HG02870 (cell line): ENCODE measurements around the gene PPRC1.

Experiments used
- ATAC-seq: cut with Tn5 transposase; IDR thresholded peaks from one replicate; pipeline ENCODE4 v1.9.1; 2021; ENCODE audit warnings: mild to moderate bottlenecking, moderate library complexity; ENCODE audit not compliant: unreplicated experiment

PPRC1 gene

GRCh38 chr10:102132563-102133372, at the start of gene PPRC1:
PPRC1 (plus strand) TSS chr10:102133040; CDS start chr10:102133069, 29 bp downstream.
- ATAC-seq = peak; percentile 89

GRCh38 chr10:102083541-102083940, 49.3 kb upstream of the PPRC1 start:
- no peak for ATAC-seq

GRCh38 chr10:102085336-102085735, 47.5 kb upstream of the PPRC1 start:
- no peak for ATAC-seq

- no peak for ATAC-seq
These were observed 46.6 kb upstream of the PPRC1 start for GRCh38 chr10:102086196-102086595.

- ATAC-seq = no peak
These were observed 42.1 kb upstream of the PPRC1 start for GRCh38 chr10:102090772-102091171.

GRCh38 chr10:102096449-102096848, 36.4 kb upstream of the PPRC1 start:
- no peak for ATAC-seq

- no peak for ATAC-seq
These were observed 31.7 kb upstream of the PPRC1 start for GRCh38 chr10:102101152-102101551.

- no peak for ATAC-seq
These were observed 30.4 kb upstream of the PPRC1 start for GRCh38 chr10:102102421-102102820.

- ATAC-seq = no peak
These were observed 25.8 kb upstream of the PPRC1 start for GRCh38 chr10:102106998-102107397.

- no peak for ATAC-seq
These were observed 23.4 kb upstream of the PPRC1 start for GRCh38 chr10:102109166-102110116.

GRCh38 chr10:102111276-102111675, 21.6 kb upstream of the PPRC1 start:
- ATAC-seq = no peak

GRCh38 chr10:102112210-102112817, 20.5 kb upstream of the PPRC1 start:
- ATAC-seq = no peak

- ATAC-seq = no peak
These were observed 19.4 kb upstream of the PPRC1 start for GRCh38 chr10:102113261-102113955.

- ATAC-seq = peak; percentile 27
These were observed 18.6 kb upstream of the PPRC1 start for GRCh38 chr10:102113956-102114857.

GRCh38 chr10:102114861-102115618, 17.8 kb upstream of the PPRC1 start:
- peak; percentile 61 for ATAC-seq

- ATAC-seq = no peak
These were observed 17.1 kb upstream of the PPRC1 start for GRCh38 chr10:102115775-102116174.

GRCh38 chr10:102116656-102117055, 16.2 kb upstream of the PPRC1 start:
- no peak for ATAC-seq

GRCh38 chr10:102117391-102118159, 15.3 kb upstream of the PPRC1 start:
- ATAC-seq = no peak
